HepG2 (cell line): ENCODE measurements around the gene SYCE3.

Experiments
- CBX2 ChIP-seq, 2 experiments: fragments of 200-600 bp in 1 of 2; sonication (generic); formaldehyde crosslinking in 1 of 2; IDR thresholded peaks; 2 replicates each; pipeline versions ENCODE4 v1.7.0 to v1.8.1; 2018 to 2022; ENCODE audit warnings: low read depth in 2 of 2, low read length in 1 of 2, mild to moderate bottlenecking in 1 of 2, missing genetic modification reagents in 1 of 2
- MBD4 ChIP-seq: IDR thresholded peaks from 2 replicates; pipeline ENCODE4 v1.6.1; 2012; ENCODE audit warnings: low read length, inconsistent platforms, borderline replicate concordance
- NBN ChIP-seq: fragments of 450-650 bp; conservative IDR thresholded peaks from 2 replicates; pipeline ENCODE4 v1.6.1; 2017
- NFRKB ChIP-seq: fragments of 450-650 bp; IDR thresholded peaks from 2 replicates; pipeline ENCODE4 v1.6.1; 2017
- SPEN ChIP-seq: sonication (generic); formaldehyde crosslinking; IDR thresholded peaks from 2 replicates; pipeline ENCODE4 v1.5.1; 2020; ENCODE audit warnings: low read depth, mild to moderate bottlenecking, missing genetic modification reagents
- TAF1 ChIP-seq: sonication (generic); formaldehyde crosslinking; IDR thresholded peaks from 2 replicates; pipeline ENCODE4 v1.4.0; 2020; ENCODE audit warnings: missing genetic modification reagents
- UBTF ChIP-seq: sonication (generic); formaldehyde crosslinking; IDR thresholded peaks from 2 replicates; pipeline ENCODE4 v1.4.0; 2020; ENCODE audit warnings: mild to moderate bottlenecking, missing genetic modification reagents
- YY1 ChIP-seq: IDR thresholded peaks from 2 replicates; pipeline ENCODE4 v1.6.1; 2011; ENCODE audit warnings: low read length, low read depth, moderate library complexity, mild to moderate bottlenecking; ENCODE audit not compliant: insufficient read depth, insufficient replicate concordance
- ZNF260 ChIP-seq: sonication (generic); formaldehyde crosslinking; IDR thresholded peaks from 2 replicates; pipeline ENCODE4 v1.4.0; 2020; ENCODE audit warnings: missing genetic modification reagents, low read depth, mild to moderate bottlenecking, borderline replicate concordance

GRCh38 chr22:50547263-50547985 lies 15.3 kb downstream of the SYCE3 start:
- TF ChIP-seq NFRKB (no peak), UBTF (no peak; the same call in 1 of the 2 replicates), SPEN (CRISPR knock-in tag) (no peak), MBD4 (no peak), YY1 (no peak), NBN (no peak), TAF1 (CRISPR knock-in tag) (no peak), ZNF260 (CRISPR knock-in tag) (no peak), CBX2 (IDR thresholded peaks at IDR 0.05; ENCODE audit: low read depth, low read length) (no peak), CBX2 (CRISPR knock-in tag; IDR thresholded peaks at IDR 0.05; ENCODE audit: low read depth) (no peak)
